ENCODE results near the gene AIMP2.
"Not testable (repeated sequence)": the region's sequence is repeated elsewhere in the genome, so short reads cannot be mapped to it uniquely, and the experiment has no call there.

DNA sequence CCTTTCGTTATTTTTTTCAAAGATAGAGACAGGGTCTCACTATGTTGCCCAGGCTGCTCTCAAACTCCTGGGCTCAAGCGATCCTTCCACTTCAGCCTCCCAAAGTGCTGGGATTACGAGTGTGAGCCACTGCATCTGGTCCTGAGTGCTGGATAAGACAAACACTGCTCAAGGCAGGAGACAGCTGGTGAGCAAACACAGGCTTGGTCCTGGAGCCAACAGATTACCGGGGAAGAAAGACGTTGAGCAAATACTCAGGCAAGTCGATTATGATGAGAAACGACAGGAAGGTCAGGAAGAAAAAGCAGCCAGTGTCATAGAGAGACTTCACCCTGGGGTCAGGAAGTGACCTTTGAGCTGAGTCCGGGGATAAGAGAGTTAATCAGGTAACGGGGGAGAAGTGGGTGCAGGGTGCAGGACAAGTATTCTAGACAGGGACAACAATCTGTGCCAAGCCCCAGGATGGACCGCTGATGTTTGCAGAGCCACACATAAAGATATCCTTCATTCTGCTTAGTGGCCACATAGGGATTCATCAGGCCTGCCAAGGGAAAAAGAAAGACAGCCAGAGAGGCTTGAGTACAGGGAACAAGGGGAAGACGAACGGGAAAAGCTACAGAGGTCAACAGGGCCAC is 29.3 kb upstream of the AIMP2 start:
- TF ChIP-seq POLR2AphosphoS5, POLR2A (IDR thresholded peaks at IDR 0.05): not testable (repeated sequence)
- TF ChIP-seq, protein P1, sequence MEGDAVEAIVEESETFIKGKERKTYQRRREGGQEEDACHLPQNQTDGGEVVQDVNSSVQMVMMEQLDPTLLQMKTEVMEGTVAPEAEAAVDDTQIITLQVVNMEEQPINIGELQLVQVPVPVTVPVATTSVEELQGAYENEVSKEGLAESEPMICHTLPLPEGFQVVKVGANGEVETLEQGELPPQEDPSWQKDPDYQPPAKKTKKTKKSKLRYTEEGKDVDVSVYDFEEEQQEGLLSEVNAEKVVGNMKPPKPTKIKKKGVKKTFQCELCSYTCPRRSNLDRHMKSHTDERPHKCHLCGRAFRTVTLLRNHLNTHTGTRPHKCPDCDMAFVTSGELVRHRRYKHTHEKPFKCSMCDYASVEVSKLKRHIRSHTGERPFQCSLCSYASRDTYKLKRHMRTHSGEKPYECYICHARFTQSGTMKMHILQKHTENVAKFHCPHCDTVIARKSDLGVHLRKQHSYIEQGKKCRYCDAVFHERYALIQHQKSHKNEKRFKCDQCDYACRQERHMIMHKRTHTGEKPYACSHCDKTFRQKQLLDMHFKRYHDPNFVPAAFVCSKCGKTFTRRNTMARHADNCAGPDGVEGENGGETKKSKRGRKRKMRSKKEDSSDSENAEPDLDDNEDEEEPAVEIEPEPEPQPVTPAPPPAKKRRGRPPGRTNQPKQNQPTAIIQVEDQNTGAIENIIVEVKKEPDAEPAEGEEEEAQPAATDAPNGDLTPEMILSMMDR (IDR thresholded peaks at IDR 0.05): not testable (repeated sequence)
